MM.1S (cell line): Measurements from ENCODE around the gene XPO4.

ENCODE experiments used
- CTCF ChIP-seq: fragments of 300-600 bp; sonication (generic); IDR thresholded peaks from 2 replicates; pipeline ENCODE4 v1.5.1; 2016; ENCODE audit warnings: antibody characterized with exemption, low read length, mixed read lengths
- EZH2 ChIP-seq: fragments of 300-600 bp; sonication (generic); optimal IDR thresholded peaks from 2 replicates; pipeline ENCODE3; 2017; ENCODE audit warnings: low read depth, mild to moderate bottlenecking, antibody characterized with exemption, low read length, mixed read lengths
- EZH2phosphoT487 ChIP-seq: fragments of 300-600 bp; sonication (generic); IDR thresholded peaks from 2 replicates; pipeline ENCODE4 v1.6.1; 2018; ENCODE audit warnings: antibody characterized with exemption, low read length

- no peak for TF ChIP-seq EZH2phosphoT487
- no peak for TF ChIP-seq EZH2
- no peak for TF ChIP-seq CTCF
Measured at GRCh38 chr13:20754009-20754408, 148.5 kb downstream of the XPO4 start.
